Measurements from ENCODE around the gene TULP4.

DNA sequence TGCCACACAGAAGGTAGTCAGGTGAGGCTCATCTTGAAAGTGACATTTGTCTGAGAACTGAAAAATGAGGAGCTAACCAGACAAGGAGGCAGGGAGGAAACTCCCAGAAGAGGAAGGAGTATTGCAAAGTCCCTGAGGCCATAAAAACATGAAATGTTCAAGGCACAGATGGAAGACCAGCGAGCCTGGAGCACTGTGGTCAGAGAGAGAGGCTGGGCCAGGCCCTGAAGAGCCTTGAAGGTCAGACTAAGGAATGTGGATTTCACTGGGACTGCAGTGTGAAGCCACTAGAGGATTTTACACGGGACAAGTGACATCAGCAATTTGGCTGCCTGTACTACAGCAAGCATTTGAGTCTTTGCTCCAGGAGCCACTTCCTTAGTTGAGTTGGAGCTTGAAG, 226.5 kb downstream of the TULP4 start:
- TF ChIP-seq POLR2AphosphoS5 (IDR thresholded peaks at IDR 0.05): no peak
- TF ChIP-seq, protein P1, sequence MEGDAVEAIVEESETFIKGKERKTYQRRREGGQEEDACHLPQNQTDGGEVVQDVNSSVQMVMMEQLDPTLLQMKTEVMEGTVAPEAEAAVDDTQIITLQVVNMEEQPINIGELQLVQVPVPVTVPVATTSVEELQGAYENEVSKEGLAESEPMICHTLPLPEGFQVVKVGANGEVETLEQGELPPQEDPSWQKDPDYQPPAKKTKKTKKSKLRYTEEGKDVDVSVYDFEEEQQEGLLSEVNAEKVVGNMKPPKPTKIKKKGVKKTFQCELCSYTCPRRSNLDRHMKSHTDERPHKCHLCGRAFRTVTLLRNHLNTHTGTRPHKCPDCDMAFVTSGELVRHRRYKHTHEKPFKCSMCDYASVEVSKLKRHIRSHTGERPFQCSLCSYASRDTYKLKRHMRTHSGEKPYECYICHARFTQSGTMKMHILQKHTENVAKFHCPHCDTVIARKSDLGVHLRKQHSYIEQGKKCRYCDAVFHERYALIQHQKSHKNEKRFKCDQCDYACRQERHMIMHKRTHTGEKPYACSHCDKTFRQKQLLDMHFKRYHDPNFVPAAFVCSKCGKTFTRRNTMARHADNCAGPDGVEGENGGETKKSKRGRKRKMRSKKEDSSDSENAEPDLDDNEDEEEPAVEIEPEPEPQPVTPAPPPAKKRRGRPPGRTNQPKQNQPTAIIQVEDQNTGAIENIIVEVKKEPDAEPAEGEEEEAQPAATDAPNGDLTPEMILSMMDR (IDR thresholded peaks at IDR 0.05 in 8 of 11, conservative IDR thresholded peaks at IDR 0.05 in 3 of 11): no peak
